Measurements from ENCODE around the gene GDF2.

GDF2 gene

GRCh38 chr10:47314416-47314970 lies 7.8 kb upstream of the GDF2 start:
- no peaks in the 10 kb centered on the region for H3K9me3 ChIP-seq (ENCODE audit: low read length)
- no peak overlapping the region for H3K4me3 ChIP-seq (ENCODE audit: low read depth, low read length, poor library complexity, severe bottlenecking)
- H3K4me2 ChIP-seq (ENCODE audit: low read length) = no peak overlapping the region
- H3K4me1 ChIP-seq (ENCODE audit: insufficient read depth, low read length, severe bottlenecking) = peaks cover 4% of the 10 kb centered on the region
- no peak overlapping the region for H2AFZ ChIP-seq (ENCODE audit: low read length)
- no peaks in the 10 kb centered on the region for H3K27me3 ChIP-seq (ENCODE audit: insufficient read depth, low read length)
- no peaks in the 10 kb centered on the region for H3K36me3 ChIP-seq (ENCODE audit: insufficient read depth, low read length)
- TF ChIP-seq, protein P1, sequence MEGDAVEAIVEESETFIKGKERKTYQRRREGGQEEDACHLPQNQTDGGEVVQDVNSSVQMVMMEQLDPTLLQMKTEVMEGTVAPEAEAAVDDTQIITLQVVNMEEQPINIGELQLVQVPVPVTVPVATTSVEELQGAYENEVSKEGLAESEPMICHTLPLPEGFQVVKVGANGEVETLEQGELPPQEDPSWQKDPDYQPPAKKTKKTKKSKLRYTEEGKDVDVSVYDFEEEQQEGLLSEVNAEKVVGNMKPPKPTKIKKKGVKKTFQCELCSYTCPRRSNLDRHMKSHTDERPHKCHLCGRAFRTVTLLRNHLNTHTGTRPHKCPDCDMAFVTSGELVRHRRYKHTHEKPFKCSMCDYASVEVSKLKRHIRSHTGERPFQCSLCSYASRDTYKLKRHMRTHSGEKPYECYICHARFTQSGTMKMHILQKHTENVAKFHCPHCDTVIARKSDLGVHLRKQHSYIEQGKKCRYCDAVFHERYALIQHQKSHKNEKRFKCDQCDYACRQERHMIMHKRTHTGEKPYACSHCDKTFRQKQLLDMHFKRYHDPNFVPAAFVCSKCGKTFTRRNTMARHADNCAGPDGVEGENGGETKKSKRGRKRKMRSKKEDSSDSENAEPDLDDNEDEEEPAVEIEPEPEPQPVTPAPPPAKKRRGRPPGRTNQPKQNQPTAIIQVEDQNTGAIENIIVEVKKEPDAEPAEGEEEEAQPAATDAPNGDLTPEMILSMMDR (IDR thresholded peaks at IDR 0.05; ENCODE audit: low read length) = no peak
- no peak for TF ChIP-seq EZH2 (IDR thresholded peaks at IDR 0.05; ENCODE audit: borderline replicate concordance, low read length)
- H3K9ac ChIP-seq (ENCODE audit: low read length) = no peak overlapping the region
- H3K9me2 ChIP-seq (ENCODE audit: low read depth, low read length) = no peaks in the 10 kb centered on the region
- no peaks in the 10 kb centered on the region for H3F3A ChIP-seq (ENCODE audit: insufficient read depth, low read length)
- H4K20me1 ChIP-seq (ENCODE audit: insufficient read depth, low read length) = no peaks in the 10 kb centered on the region
- no peaks in the 10 kb centered on the region for H3K79me2 ChIP-seq (ENCODE audit: insufficient read depth, low read length)
- H3K27ac ChIP-seq (ENCODE audit: low read depth, low read length, poor library complexity, severe bottlenecking) = no peak overlapping the region

DNA sequence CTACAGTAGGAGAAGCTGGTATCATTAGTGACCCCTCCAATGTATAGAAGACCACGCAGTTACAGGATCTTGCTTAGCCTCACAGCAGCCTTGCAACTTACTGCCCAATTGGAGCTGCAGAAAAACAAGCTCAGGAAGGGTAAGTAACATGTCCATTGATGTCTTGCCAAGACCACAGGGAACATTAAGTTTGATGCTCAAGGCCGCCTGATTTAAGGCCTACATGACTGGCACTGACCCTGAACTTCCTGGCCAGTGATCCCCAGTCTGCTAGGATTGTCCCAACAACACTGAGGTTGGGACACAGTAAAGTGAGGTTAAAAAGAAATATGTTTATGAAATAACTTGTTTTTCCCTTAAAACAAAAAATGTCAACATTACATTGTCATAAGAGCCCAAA lies 6.8 kb upstream of the GDF2 start:
- no peaks in the 10 kb centered on the region for H3F3A ChIP-seq (ENCODE audit: insufficient read depth, low read length)
- H3K9ac ChIP-seq (ENCODE audit: low read length) = no peak overlapping the region
- no peak overlapping the region for H2AFZ ChIP-seq (ENCODE audit: low read length)
- no peaks in the 10 kb centered on the region for H3K79me2 ChIP-seq (ENCODE audit: insufficient read depth, low read length)
- no peak overlapping the region for H3K4me3 ChIP-seq (ENCODE audit: low read depth, low read length, poor library complexity, severe bottlenecking)
- no peaks in the 10 kb centered on the region for H4K20me1 ChIP-seq (ENCODE audit: insufficient read depth, low read length)
- H3K36me3 ChIP-seq (ENCODE audit: insufficient read depth, low read length) = no peaks in the 10 kb centered on the region
- no peak overlapping the region for H3K27ac ChIP-seq (ENCODE audit: low read depth, low read length, poor library complexity, severe bottlenecking)
- no peaks in the 10 kb centered on the region for H3K9me3 ChIP-seq (ENCODE audit: low read length)
- no peaks in the 10 kb centered on the region for H3K27me3 ChIP-seq (ENCODE audit: insufficient read depth, low read length)
- peaks cover 4% of the 10 kb centered on the region for H3K4me1 ChIP-seq (ENCODE audit: insufficient read depth, low read length, severe bottlenecking)
- TF ChIP-seq, protein P1 (IDR thresholded peaks at IDR 0.05; ENCODE audit: low read length) = no peak
- no peak for TF ChIP-seq EZH2 (IDR thresholded peaks at IDR 0.05; ENCODE audit: borderline replicate concordance, low read length)
- H3K9me2 ChIP-seq (ENCODE audit: low read depth, low read length) = no peaks in the 10 kb centered on the region
- H3K4me2 ChIP-seq (ENCODE audit: low read length) = no peak overlapping the region

GRCh38 chr10:47316131-47316530 lies 6.1 kb upstream of the GDF2 start:
- no peaks in the 10 kb centered on the region for H3F3A ChIP-seq (ENCODE audit: insufficient read depth, low read length)
- no peaks in the 10 kb centered on the region for H3K9me3 ChIP-seq (ENCODE audit: low read length)
- H3K79me2 ChIP-seq (ENCODE audit: insufficient read depth, low read length) = no peaks in the 10 kb centered on the region
- H3K36me3 ChIP-seq (ENCODE audit: insufficient read depth, low read length) = no peaks in the 10 kb centered on the region
- H3K27me3 ChIP-seq (ENCODE audit: insufficient read depth, low read length) = no peaks in the 10 kb centered on the region
- H2AFZ ChIP-seq (ENCODE audit: low read length) = no peak overlapping the region
- H3K4me3 ChIP-seq (ENCODE audit: low read depth, low read length, poor library complexity, severe bottlenecking) = no peak overlapping the region
- no peak overlapping the region for H3K9ac ChIP-seq (ENCODE audit: low read length)
- peaks cover 4% of the 10 kb centered on the region for H3K4me1 ChIP-seq (ENCODE audit: insufficient read depth, low read length, severe bottlenecking)
- TF ChIP-seq EZH2 (IDR thresholded peaks at IDR 0.05; ENCODE audit: borderline replicate concordance, low read length) = no peak
- TF ChIP-seq, protein P1 (IDR thresholded peaks at IDR 0.05; ENCODE audit: low read length) = no peak
- H4K20me1 ChIP-seq (ENCODE audit: insufficient read depth, low read length) = no peaks in the 10 kb centered on the region
- no peaks in the 10 kb centered on the region for H3K9me2 ChIP-seq (ENCODE audit: low read depth, low read length)
- H3K27ac ChIP-seq (ENCODE audit: low read depth, low read length, poor library complexity, severe bottlenecking) = no peak overlapping the region
- no peak overlapping the region for H3K4me2 ChIP-seq (ENCODE audit: low read length)
